K562 (cell line): Measurements from ENCODE around the gene MEA1.

Source experiments
- CTCF ChIP-seq, 3 experiments: IDR thresholded peaks in 2 of 3; conservative IDR thresholded peaks in 1 of 3; 2 replicates each; pipeline ENCODE4 v1.5.1; 2011 to 2012; ENCODE audit warnings: low read length in 3 of 3, mild to moderate bottlenecking in 3 of 3, control low read depth in 2 of 3, improper control_type of control experiment in 1 of 3, inconsistent platforms in 1 of 3, low read depth in 1 of 3, mixed read lengths in 1 of 3, moderate library complexity in 1 of 3; ENCODE audit not compliant: insufficient read depth in 2 of 3
- DPF2 ChIP-seq: fragments of 450-650 bp; IDR thresholded peaks from 2 replicates; pipeline ENCODE4 v1.6.1; 2016
- GATA2 ChIP-seq: sonication (generic); formaldehyde crosslinking; IDR thresholded peaks from 2 replicates; pipeline ENCODE4 v1.4.0; 2020; ENCODE audit warnings: mild to moderate bottlenecking, missing genetic modification reagents
- KAT2B ChIP-seq: IDR thresholded peaks from one replicate; pipeline ENCODE4 v1.6.1; 2012; ENCODE audit warnings: low read depth, mild to moderate bottlenecking, control low read depth, inconsistent platforms, low read length, moderate library complexity
- MXI1 ChIP-seq: IDR thresholded peaks from 2 replicates; pipeline ENCODE4 v1.6.1; 2011; ENCODE audit warnings: low read depth, mild to moderate bottlenecking, improper control_type of control experiment, low read length
- POLR2AphosphoS5 ChIP-seq: IDR thresholded peaks from 2 replicates; pipeline ENCODE4 v1.6.1; 2011; ENCODE audit warnings: mild to moderate bottlenecking, low read depth, low read length, moderate library complexity; ENCODE audit not compliant: control insufficient read depth, insufficient read depth
- RBBP5 ChIP-seq: fragments of 200-600 bp; sonication (generic); IDR thresholded peaks from 2 replicates; pipeline ENCODE4 v1.6.1; 2012; ENCODE audit warnings: borderline replicate concordance, mild to moderate bottlenecking, low read length, control low read depth, inconsistent platforms; ENCODE audit not compliant: insufficient read depth, poor library complexity, severe bottlenecking
- SP1 ChIP-seq: sonication (generic); formaldehyde crosslinking; IDR thresholded peaks from 2 replicates; pipeline ENCODE4 v1.8.1; 2022; ENCODE audit warnings: mild to moderate bottlenecking, missing genetic modification reagents
- ZFX ChIP-seq: sonication (generic); formaldehyde crosslinking; IDR thresholded peaks from 2 replicates; pipeline ENCODE4 v1.8.0; 2022; ENCODE audit warnings: mild to moderate bottlenecking, missing genetic modification reagents, moderate library complexity
- ZNF121 ChIP-seq: sonication (generic); formaldehyde crosslinking; conservative IDR thresholded peaks from 2 replicates; pipeline ENCODE4 v1.8.0; 2022; ENCODE audit warnings: missing genetic modification reagents
- ZNF318 ChIP-seq, 2 experiments: fragments of 450-650 bp; IDR thresholded peaks; 2 replicates each; pipeline ENCODE4 v1.6.1; 2016; ENCODE audit warnings: mild to moderate bottlenecking in 2 of 2, borderline replicate concordance in 1 of 2, low read depth in 1 of 2, moderate library complexity in 1 of 2
- ZNF764 ChIP-seq: fragments of 250-450 bp; sonication (Bioruptor Pico); IDR thresholded peaks from 2 replicates; pipeline ENCODE4 v1.4.0; 2020; ENCODE audit warnings: low read depth, mild to moderate bottlenecking, moderate library complexity

- TF ChIP-seq RBBP5 (no peak), SP1 (no peak), POLR2AphosphoS5 (no peak), ZNF764 (CRISPR knock-in tag) (no peak), DPF2 (no peak), ZFX (CRISPR knock-in tag) (no peak), ZNF121 (no peak), CTCF (IDR thresholded peaks at IDR 0.05 in 2 of 3, conservative IDR thresholded peaks at IDR 0.05 in 1 of 3; ENCODE audit: insufficient read depth in 2 of 3, low read depth in 1 of 3, low read length in 3 of 3) (no peak), ZNF318 (IDR thresholded peaks at IDR 0.05; ENCODE audit: borderline replicate concordance in 1 of 2, low read depth in 1 of 2) (no peak), MXI1 (no peak), KAT2B (no peak), GATA2 (no peak)
Observed at GRCh38 chr6:43029120-43029519, 15.4 kb upstream of the MEA1 start.
